Measurements from ENCODE around the gene GRIK1.

DNA sequence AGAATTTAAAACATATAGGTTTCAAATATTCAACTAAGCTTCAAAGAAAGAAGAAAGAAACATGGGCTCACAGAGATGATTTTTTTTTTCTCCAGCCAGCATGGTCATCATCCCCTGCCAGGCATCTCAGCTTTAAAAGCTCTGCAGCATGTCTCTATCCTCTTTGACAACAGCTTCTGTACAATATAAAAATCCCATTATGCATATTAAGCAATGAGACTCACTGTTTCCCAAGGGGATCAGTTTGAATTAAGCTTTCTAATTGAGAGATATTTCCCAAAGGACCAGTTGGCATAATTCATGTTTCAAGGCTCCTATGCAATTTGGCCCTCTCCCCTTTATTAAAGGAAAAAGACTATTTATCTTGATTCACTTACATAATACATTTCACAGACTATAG, 220.3 kb downstream of the GRIK1 start:
- TF ChIP-seq POLR2A (IDR thresholded peaks at IDR 0.05), result no peak
- TF ChIP-seq, protein P1, sequence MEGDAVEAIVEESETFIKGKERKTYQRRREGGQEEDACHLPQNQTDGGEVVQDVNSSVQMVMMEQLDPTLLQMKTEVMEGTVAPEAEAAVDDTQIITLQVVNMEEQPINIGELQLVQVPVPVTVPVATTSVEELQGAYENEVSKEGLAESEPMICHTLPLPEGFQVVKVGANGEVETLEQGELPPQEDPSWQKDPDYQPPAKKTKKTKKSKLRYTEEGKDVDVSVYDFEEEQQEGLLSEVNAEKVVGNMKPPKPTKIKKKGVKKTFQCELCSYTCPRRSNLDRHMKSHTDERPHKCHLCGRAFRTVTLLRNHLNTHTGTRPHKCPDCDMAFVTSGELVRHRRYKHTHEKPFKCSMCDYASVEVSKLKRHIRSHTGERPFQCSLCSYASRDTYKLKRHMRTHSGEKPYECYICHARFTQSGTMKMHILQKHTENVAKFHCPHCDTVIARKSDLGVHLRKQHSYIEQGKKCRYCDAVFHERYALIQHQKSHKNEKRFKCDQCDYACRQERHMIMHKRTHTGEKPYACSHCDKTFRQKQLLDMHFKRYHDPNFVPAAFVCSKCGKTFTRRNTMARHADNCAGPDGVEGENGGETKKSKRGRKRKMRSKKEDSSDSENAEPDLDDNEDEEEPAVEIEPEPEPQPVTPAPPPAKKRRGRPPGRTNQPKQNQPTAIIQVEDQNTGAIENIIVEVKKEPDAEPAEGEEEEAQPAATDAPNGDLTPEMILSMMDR (IDR thresholded peaks at IDR 0.05), result no peak

Measured in thyroid gland (tissue), 4 donors.